Esophagus squamous epithelium (tissue), 4 donors: ENCODE measurements around the gene NUMBL.

ENCODE experiments used
- CTCF ChIP-seq, 6 experiments: fragments of 450-650 bp in 4 of 6; fragments of 200-600 bp in 2 of 6; sonication (generic) in 2 of 6; IDR thresholded peaks; one replicate each; pipeline ENCODE4 v1.5.1; 2016 to 2019; ENCODE audit warnings: antibody characterized with exemption in 6 of 6, mild to moderate bottlenecking in 4 of 6, moderate library complexity in 4 of 6
- POLR2A ChIP-seq, 4 donors: fragments of 450-650 bp; IDR thresholded peaks; one replicate each; pipeline ENCODE4 v1.6.1; 2017; ENCODE audit warnings: antibody characterized with exemption in 4 of 4, mild to moderate bottlenecking in 4 of 4, moderate library complexity in 3 of 4

GRCh38 chr19:40697007-40697406 lies 6.6 kb upstream of the NUMBL start:
- TF ChIP-seq CTCF (IDR thresholded peaks at IDR 0.05) (no peak), POLR2A (IDR thresholded peaks at IDR 0.05) (no peak)
